HG02763 (cell line): ENCODE results near the gene PACS2.

ENCODE experiments used
- ATAC-seq: cut with Tn5 transposase; IDR thresholded peaks from one replicate; pipeline ENCODE4 v1.9.1; 2021; ENCODE audit warnings: mild to moderate bottlenecking, moderate library complexity; ENCODE audit not compliant: unreplicated experiment

PACS2 gene

DNA sequence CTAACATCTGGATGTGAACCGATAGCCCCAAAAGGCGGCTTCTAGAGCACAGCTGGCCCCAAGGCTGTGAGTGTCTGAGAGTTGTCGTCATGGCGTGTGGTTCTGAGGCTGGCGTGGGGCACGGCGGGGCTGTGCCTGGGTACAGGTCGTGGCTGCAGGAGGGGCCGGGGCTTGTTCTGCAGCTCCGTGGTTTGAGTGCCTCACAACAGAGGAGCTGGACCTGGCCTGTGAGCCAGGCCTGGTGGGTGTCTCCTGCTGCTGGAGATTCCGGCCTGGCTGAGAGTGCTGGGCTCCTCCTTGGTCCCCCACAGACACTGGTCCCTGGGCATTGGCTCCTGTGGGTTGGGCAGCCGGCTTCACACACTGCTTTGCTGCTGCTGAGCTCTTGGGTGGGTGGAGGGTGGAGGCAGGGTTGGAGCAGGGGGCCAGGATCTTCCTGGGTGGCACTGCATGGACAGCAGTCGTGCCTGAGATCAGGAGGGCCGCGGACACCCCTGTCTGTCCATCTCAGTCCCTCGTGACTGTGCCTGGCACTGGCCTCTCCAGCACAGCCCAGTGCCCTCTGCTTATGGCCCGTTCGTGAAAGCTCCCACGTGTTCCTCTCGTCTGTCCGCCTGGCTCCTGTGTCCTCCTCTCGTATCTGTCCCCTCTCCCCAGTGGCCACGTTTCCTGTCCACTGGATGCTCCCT, 52.0 kb downstream of the PACS2 start:
- ATAC-seq, result no peak

DNA sequence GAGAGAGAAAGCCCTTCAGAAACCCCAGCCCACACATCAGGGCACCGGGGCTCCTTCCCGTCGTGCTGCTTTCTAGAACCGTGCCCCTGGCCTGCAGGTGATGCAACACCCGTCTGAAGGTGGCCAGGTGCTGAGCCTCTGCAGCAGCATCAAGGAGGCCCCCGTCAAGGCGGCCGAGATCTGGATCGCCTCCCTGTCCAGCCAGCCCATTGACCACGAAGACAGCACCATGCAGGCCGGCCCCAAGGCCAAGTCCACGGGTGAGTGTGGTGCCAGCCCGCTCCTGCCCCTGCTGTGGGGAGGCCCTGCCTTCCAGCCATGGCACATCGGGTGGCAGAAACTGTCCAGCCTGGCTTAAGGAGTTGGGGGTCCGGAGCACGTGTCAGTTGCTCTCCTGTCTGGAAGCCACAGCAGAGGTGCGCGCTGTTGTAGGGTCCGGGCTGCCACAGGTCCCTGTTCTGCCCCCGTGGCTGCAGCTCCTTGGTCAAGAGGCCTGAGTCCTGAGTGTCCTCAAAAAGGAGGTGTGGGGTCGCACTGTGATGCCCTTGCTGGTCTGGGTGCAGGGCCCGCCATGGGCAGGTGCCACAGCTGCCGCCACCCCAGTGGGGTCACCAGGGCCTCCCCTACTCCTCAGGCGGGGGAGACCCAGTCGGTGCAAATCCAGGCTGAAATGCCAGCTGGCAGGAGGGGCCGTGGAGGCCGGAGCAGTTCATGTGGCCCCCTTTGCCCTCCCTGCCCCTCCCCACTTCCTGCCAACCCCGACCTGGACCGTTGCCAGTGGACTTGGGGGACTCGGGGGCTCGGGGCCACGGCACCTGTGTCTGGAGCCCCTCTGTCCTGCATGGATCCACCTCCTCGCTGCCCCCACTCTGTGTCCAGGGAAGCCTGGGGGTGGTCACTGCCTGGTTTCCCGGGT, 52.8 kb downstream of the PACS2 start:
- ATAC-seq, result no peak

GRCh38 chr14:105368032-105368417, 53.5 kb downstream of the PACS2 start:
- no peak for ATAC-seq

DNA sequence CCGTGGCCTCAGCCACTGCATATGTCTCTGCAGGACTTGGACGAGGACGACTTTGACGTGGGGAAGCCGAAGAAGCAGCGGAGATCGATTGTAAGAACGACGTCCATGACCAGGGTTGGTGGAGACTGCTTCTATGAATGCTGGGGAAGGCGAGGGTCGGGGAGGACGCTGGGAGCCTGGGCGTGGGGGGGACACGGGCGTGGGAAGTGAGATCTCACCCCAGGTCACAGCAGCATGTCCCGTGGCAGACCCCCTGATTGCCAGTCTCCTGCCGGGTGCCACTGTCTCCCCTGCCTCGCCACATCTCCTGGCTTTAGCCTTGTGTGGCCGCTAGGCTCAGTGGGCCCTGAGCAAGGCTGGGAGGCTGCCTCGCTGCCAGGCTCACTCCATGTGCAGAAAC, 53.9 kb downstream of the PACS2 start:
- no peak for ATAC-seq

GRCh38 chr14:105368910-105369652, 54.5 kb downstream of the PACS2 start:
- no peak for ATAC-seq

DNA sequence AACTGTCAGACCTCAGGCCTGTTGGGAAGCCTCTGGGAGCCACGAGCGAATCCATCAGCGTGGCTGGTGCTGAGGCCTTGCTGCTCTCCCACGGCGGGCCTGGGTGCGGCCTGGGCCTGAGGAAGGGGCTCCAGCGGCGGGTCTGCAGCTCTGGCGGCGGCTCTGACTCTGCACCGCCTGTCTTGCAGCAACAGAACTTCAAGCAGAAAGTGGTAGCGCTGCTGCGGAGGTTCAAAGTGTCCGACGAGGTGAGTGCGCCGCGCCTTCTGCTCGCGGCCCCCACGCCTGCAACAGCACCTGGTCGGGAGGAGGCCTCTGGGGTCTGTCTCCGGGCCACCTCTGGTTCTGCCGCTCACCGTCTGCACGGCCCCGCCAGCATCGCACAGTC, 55.1 kb downstream of the PACS2 start:
- ATAC-seq, result no peak

- no peak for ATAC-seq
These were observed 59.8 kb downstream of the PACS2 start for GRCh38 chr14:105374389-105374788.

DNA sequence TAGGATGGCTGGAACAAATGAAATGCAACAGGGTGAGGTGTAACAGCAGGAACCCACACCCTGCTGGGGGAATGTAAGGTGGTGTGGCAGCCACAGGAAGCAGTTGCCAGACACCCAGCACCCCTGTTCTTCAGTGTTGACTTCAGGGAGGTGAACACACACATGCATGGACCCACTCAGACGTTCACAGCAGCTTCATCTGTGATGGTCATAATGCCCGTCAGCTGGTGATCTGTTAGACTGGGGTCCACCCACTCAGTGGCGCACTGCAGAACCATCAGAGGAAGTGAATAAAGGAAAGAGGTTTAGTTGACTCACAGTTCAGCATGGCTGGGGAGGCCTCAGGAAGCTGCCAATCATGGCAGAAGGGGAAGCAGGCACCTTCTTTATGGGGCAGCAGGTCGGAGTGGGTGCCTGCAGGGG, 61.1 kb downstream of the PACS2 start:
- no peak for ATAC-seq

GRCh38 chr14:105376521-105377440, 62.2 kb downstream of the PACS2 start:
- ATAC-seq, result no peak

DNA sequence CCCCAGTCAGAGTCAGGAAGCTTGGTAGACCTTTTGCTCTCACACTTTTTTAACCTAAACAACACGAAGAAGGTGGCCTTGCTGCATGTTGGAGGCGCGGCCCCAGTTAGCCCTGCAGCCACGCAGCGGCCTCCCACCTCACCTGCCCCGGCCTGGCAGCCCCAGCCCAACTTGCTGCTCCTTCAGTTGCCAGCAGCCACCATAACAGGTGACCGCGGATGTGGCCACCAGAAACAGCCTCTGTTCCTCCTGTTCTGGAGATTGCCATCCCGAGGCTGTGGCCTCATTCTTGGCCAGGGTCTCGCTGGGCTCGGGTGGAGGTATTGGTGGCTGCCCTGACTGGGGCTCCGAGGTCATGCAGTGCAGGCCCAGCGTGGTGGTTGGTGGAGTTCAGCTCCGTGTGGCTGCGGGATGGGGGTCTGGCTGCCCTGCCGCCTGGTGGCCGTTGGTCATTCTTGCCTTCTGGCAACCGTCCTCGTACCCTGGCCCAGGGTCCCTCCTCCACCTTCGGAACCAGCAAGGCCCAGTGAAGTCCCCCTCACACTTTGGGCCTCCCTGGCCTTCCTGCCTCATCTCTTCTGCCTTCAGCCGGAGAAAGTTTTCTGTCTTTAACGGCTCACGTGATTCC, 63.1 kb downstream of the PACS2 start:
- ATAC-seq, result no peak

- ATAC-seq, result no peak
These were observed 63.7 kb downstream of the PACS2 start for GRCh38 chr14:105378199-105378598.

DNA sequence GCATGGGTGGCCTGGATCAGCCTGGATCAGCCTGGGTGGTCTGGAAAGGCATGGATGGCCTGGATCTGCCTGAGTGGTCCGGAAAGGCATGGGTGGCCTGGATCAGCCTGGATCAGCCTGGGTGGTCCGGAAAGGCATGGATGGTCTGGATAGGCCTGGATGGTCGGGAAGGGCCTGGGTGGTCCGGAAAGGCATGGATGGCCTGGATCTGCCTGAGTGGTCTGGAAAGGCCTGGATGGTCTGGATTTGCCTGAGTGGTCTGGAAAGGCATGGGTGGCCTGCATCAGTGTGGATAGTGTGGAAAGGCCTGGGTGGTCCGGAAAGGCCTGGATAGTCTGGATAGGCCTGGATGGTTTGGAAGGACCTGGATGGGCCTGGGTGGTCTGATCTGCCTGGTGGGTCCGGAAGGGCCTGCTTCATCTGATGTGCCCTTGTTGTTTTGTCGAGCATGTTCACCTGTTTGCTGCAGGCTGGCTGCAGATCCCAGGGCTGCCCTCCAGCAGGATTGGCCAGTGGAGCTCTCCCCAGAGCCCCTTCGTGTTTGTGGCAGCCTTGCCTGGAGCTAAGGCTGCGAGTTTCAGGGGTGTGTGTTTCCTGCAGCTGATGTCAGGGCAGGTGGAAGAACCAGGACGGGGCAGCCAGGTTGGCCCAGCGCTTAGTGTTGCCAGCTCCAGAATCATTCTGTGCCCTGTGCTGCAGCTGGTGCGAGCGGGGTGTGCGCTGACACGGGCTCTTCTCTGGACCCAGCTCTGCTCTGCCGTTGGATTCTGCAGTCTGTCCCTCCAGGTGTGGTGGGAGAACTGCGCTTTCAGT, 64.5 kb downstream of the PACS2 start:
- ATAC-seq, result no peak

DNA sequence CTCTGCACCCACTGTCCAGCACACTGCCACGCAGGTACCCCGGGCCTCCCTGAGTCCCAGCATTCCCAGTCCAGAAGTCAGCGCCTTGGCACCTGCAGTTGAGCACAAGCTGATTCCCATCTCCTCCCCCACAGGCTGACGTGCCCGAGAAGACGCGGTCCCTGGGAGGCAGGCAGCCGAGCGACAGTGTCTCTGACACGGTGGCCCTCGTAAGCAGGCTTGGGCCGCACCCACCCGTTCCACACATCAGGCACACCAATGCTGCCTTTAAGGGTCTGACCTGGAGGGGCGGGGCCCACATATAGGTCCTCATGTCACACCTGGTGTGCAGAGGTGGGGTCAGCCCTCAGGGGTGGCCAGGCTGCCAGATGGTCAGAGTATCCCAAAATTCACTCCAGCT, 65.4 kb downstream of the PACS2 start:
- no peak for ATAC-seq

DNA sequence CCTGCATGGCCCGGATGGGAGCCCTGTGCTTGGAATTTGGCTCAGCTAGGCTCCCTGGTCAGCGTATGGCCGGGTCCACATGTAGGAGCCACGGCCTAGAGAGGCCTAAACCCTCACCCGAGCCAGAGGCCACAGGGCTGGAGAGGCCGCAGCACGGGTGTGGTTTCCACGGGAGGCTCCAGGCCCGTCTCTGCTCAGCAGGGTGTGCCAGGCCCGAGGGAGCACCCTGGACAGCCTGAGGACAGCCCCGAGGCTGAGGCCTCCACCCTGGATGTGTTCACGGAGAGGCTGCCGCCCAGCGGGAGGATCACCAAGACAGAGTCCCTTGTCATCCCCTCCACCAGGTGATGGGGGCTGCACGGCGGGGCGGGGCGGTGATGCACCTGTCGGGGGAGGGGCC, 66.2 kb downstream of the PACS2 start:
- ATAC-seq, result no peak

GRCh38 chr14:105381446-105382342, 67.1 kb downstream of the PACS2 start:
- no peak for ATAC-seq

GRCh38 chr14:105382343-105383082, 68.0 kb downstream of the PACS2 start:
- no peak for ATAC-seq

DNA sequence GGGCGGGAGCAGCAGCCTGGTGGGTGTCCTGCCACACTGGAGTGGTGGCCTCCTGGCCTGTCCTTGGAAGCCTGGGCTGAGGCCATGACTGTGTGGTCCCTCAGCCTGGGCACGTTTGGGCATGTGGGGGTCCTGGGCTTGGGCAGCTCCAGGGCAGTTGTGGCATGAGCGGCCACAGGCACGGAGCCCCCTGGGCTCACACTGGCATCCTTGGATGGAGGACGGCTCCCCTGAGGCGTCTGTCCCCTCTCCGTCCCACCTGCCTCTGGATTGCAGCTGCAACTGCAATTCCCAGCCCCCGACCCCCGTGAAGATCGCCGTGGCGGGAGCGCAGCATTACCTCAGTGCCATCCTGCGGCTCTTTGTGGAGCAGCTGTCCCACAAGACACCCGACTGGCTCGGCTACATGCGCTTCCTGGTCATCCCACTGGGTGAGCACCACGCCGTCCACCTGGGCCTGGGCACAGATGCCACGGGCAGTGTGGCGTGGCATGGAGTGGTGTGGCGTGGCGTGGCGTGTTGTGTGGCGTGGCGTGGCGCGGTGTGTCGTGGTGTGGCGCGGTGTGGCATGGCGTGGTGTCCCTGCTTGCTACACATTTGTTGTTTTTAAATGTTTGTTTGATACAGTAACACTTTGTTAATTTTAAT, 68.7 kb downstream of the PACS2 start:
- no peak for ATAC-seq
